Measurements from ENCODE around the gene PARVG. TPM values are rescaled to one million over a fixed set of nuclear protein-coding genes. Genes with fewer than 3 reads are reported as not detected.

The PARVG gene
- total RNA-seq, 1 experiment from 2014 or later: 1.3 TPM

GRCh38 chr22:44172370-44173108 is 8.2 kb upstream of the PARVG start:
- Histone ChIP-seq H4K91ac (ENCODE audit: insufficient read length, low read depth, low read length) (no peak overlapping the region), H2BK120ac (ENCODE audit: low read depth, low read length, poor library complexity, severe bottlenecking) (no peak overlapping the region), H3K79me1 (ENCODE audit: insufficient read depth, low read depth, low read length, poor library complexity, severe bottlenecking) (no peaks in the 10 kb centered on the region), H3T11ph (ENCODE audit: low read length) (no peak overlapping the region), H4K20me1 (ENCODE audit: control insufficient read depth, insufficient read depth, insufficient read length) (no peaks in the 10 kb centered on the region), H4K5ac (ENCODE audit: insufficient read length, low read depth, low read length) (no peak overlapping the region), H2AFZ (ENCODE audit: low read length) (no peak overlapping the region), H3K4me1 (ENCODE audit: insufficient read depth, low read length) (peaks cover 5% of the 10 kb centered on the region; the same call in 1 of the 2 replicates), H3K4me2 (ENCODE audit: insufficient read depth, insufficient read length, low read length) (no peak overlapping the region), H3K14ac (ENCODE audit: insufficient read depth, low read length) (peak overlapping the region; percentile 59), H3K4ac (ENCODE audit: low read depth, low read length) (no peak overlapping the region), H2BK15ac (ENCODE audit: low read depth, low read length) (no peak overlapping the region), H3K27ac (ENCODE audit: insufficient read length, low read depth, low read length) (no peak overlapping the region), H3K9me3 (ENCODE audit: control insufficient read depth, low read depth, low read length) (no peaks in the 10 kb centered on the region), H3K27me3 (ENCODE audit: insufficient read depth, low read length) (no peaks in the 10 kb centered on the region), H3K23me2 (ENCODE audit: insufficient read length, low read depth, low read length, poor library complexity, severe bottlenecking) (no peaks in the 10 kb centered on the region), H3K79me2 (ENCODE audit: insufficient read depth, low read length) (no peaks in the 10 kb centered on the region), H2BK5ac (ENCODE audit: insufficient read length, low read length) (no peak overlapping the region), H2BK12ac (ENCODE audit: insufficient read length, low read depth, low read length) (no peak overlapping the region), H3K56ac (ENCODE audit: insufficient read length, low read depth, low read length) (no peak overlapping the region), H3K23ac (ENCODE audit: insufficient read length, low read depth, low read length) (no peak overlapping the region), H2BK20ac (ENCODE audit: low read depth, low read length, poor library complexity, severe bottlenecking) (no peak overlapping the region), H4K8ac (replicated peaks; ENCODE audit: insufficient read length, low read depth, low read length) (no peak overlapping the region), H2AK5ac (ENCODE audit: insufficient read length, low read length) (no peak overlapping the region), H3K18ac (ENCODE audit: insufficient read length, low read depth, low read length) (no peak overlapping the region), H3K9ac (ENCODE audit: extremely low read depth, insufficient read length, low read length) (no peak overlapping the region)
- H3K27me3 Mint-ChIP-seq (ENCODE audit: low read depth): peaks cover 3% of the 10 kb centered on the region
- H3K4me1 Mint-ChIP-seq: peaks cover 42 to 44% of the 10 kb centered on the region in 2 experiments
- no peaks in the 10 kb centered on the region; a peak in 2 of 7 replicates for H3K36me3 Mint-ChIP-seq (ENCODE audit: insufficient read depth in 1 of 3, low read depth in 3 of 3)
- DNase-seq: no peak
- no CpG with 5 or more reads among the region's 22 CpGs for WGBS (ENCODE audit: extremely low coverage, insufficient read length, low lambda C conversion rate)
- H3K27ac Mint-ChIP-seq: peak overlapping the region; percentile 68 to 89 (median 73); a peak in 3 of 7 replicates
- peak overlapping the region in 1 of 2 experiments; percentile 22; a peak in 2 of 5 replicates for H3K4me3 Mint-ChIP-seq
- H3K9me3 Mint-ChIP-seq: no peaks in the 10 kb centered on the region
- TF ChIP-seq, protein P1, sequence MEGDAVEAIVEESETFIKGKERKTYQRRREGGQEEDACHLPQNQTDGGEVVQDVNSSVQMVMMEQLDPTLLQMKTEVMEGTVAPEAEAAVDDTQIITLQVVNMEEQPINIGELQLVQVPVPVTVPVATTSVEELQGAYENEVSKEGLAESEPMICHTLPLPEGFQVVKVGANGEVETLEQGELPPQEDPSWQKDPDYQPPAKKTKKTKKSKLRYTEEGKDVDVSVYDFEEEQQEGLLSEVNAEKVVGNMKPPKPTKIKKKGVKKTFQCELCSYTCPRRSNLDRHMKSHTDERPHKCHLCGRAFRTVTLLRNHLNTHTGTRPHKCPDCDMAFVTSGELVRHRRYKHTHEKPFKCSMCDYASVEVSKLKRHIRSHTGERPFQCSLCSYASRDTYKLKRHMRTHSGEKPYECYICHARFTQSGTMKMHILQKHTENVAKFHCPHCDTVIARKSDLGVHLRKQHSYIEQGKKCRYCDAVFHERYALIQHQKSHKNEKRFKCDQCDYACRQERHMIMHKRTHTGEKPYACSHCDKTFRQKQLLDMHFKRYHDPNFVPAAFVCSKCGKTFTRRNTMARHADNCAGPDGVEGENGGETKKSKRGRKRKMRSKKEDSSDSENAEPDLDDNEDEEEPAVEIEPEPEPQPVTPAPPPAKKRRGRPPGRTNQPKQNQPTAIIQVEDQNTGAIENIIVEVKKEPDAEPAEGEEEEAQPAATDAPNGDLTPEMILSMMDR (conservative IDR thresholded peaks at IDR 0.05): no peak

All from H9 (cell line).